ENCODE measurements around the gene ECM1. TPM values are rescaled to one million over a fixed set of nuclear protein-coding genes. Genes with fewer than 3 reads are reported as not detected.

ECM1 gene
- total RNA-seq, 1 experiment from 2014 or later = 1.7 TPM

- peaks cover 17% of the 10 kb centered on the region for H3K4me1 Mint-ChIP-seq (ENCODE audit: insufficient read depth, unreplicated experiment)
- peaks cover 39% of the 10 kb centered on the region for H3K36me3 Mint-ChIP-seq (ENCODE audit: insufficient read depth, unreplicated experiment)
- TF ChIP-seq, protein P1, sequence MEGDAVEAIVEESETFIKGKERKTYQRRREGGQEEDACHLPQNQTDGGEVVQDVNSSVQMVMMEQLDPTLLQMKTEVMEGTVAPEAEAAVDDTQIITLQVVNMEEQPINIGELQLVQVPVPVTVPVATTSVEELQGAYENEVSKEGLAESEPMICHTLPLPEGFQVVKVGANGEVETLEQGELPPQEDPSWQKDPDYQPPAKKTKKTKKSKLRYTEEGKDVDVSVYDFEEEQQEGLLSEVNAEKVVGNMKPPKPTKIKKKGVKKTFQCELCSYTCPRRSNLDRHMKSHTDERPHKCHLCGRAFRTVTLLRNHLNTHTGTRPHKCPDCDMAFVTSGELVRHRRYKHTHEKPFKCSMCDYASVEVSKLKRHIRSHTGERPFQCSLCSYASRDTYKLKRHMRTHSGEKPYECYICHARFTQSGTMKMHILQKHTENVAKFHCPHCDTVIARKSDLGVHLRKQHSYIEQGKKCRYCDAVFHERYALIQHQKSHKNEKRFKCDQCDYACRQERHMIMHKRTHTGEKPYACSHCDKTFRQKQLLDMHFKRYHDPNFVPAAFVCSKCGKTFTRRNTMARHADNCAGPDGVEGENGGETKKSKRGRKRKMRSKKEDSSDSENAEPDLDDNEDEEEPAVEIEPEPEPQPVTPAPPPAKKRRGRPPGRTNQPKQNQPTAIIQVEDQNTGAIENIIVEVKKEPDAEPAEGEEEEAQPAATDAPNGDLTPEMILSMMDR (IDR thresholded peaks at IDR 0.05; ENCODE audit: unreplicated experiment) = no peak
- no TSS peak for BruUV-seq (replicated peaks)
- no peak for DNase-seq (ENCODE audit: unreplicated experiment)
- no peak overlapping the region for H3K27ac Mint-ChIP-seq (ENCODE audit: low read depth, unreplicated experiment)
- H3K4me3 Mint-ChIP-seq (ENCODE audit: unreplicated experiment) = no peak overlapping the region
- CTCF ChIA-PET = interaction anchor here (0.7 to 1.9 kb wide), 3 partner anchors 25 to 51 kb away, joined by 3 to 13 read pairs (median 4); partner anchors contain the start of gene ADAMTSL4
- no peaks in the 10 kb centered on the region for H3K9me3 Mint-ChIP-seq (ENCODE audit: unreplicated experiment)
- POLR2A ChIA-PET = interaction anchor here (0.5 kb wide), 1 partner anchor 13 kb away, joined by 3 read pairs; no protein-coding TSS in a partner anchor
- intact Hi-C loops (cut with micrococcal nuclease) = no loop called here
- H3K27me3 Mint-ChIP-seq (ENCODE audit: insufficient read depth, unreplicated experiment) = no peaks in the 10 kb centered on the region
Measured at GRCh38 chr1:150508982-150509381, 1.1 kb downstream of the ECM1 start.

- peaks cover 17% of the 10 kb centered on the region for H3K4me1 Mint-ChIP-seq (ENCODE audit: insufficient read depth, unreplicated experiment)
- H3K27me3 Mint-ChIP-seq (ENCODE audit: insufficient read depth, unreplicated experiment) = no peaks in the 10 kb centered on the region
- ChIA-PET POLR2A (interaction anchor here (1.9 kb wide), 1 partner anchor 25 kb away, joined by 6 read pairs; the partner anchor contains the start of gene TARS2), CTCF (interaction anchor here (0.6 to 6.3 kb wide), 5 partner anchors 10 to 438 kb away, joined by 3 to 44 read pairs (median 3); no protein-coding TSS in a partner anchor)
- H3K4me3 Mint-ChIP-seq (ENCODE audit: unreplicated experiment) = no peak overlapping the region
- DNase-seq (ENCODE audit: unreplicated experiment) = no peak
- TF ChIP-seq, protein P1 (IDR thresholded peaks at IDR 0.05; ENCODE audit: unreplicated experiment) = no peak
- no peaks in the 10 kb centered on the region for H3K9me3 Mint-ChIP-seq (ENCODE audit: unreplicated experiment)
- intact Hi-C loops (cut with micrococcal nuclease) = no loop called here
- no peak overlapping the region for H3K27ac Mint-ChIP-seq (ENCODE audit: low read depth, unreplicated experiment)
- BruUV-seq (replicated peaks) = no TSS peak
- peaks cover 15% of the 10 kb centered on the region for H3K36me3 Mint-ChIP-seq (ENCODE audit: insufficient read depth, unreplicated experiment)
Measured at GRCh38 chr1:150511551-150511950, 3.6 kb downstream of the ECM1 start.

GRCh38 chr1:150511985-150512660, 4.2 kb downstream of the ECM1 start:
- Mint-ChIP-seq H3K4me1 (ENCODE audit: insufficient read depth, unreplicated experiment) (peaks cover 17% of the 10 kb centered on the region), H3K27me3 (ENCODE audit: insufficient read depth, unreplicated experiment) (no peaks in the 10 kb centered on the region), H3K4me3 (ENCODE audit: unreplicated experiment) (no peak overlapping the region), H3K27ac (ENCODE audit: low read depth, unreplicated experiment) (no peak overlapping the region), H3K36me3 (ENCODE audit: insufficient read depth, unreplicated experiment) (peaks cover 10% of the 10 kb centered on the region), H3K9me3 (ENCODE audit: unreplicated experiment) (no peaks in the 10 kb centered on the region)
- TF ChIP-seq, protein P1 (IDR thresholded peaks at IDR 0.05; ENCODE audit: unreplicated experiment) = no peak
- POLR2A ChIA-PET = interaction anchor here (1.9 to 4.9 kb wide), 2 partner anchors 25 to 26 kb away, joined by 6 to 32 read pairs; partner anchors contain the start of gene TARS2
- CTCF ChIA-PET = interaction anchor here (0.6 to 6.3 kb wide), 6 partner anchors 11 to 439 kb away, joined by 3 to 44 read pairs (median 4); no protein-coding TSS in a partner anchor
- no TSS peak for BruUV-seq (replicated peaks)
- intact Hi-C loops (cut with micrococcal nuclease) = no loop called here
- no peak for DNase-seq (ENCODE audit: unreplicated experiment)

DNA sequence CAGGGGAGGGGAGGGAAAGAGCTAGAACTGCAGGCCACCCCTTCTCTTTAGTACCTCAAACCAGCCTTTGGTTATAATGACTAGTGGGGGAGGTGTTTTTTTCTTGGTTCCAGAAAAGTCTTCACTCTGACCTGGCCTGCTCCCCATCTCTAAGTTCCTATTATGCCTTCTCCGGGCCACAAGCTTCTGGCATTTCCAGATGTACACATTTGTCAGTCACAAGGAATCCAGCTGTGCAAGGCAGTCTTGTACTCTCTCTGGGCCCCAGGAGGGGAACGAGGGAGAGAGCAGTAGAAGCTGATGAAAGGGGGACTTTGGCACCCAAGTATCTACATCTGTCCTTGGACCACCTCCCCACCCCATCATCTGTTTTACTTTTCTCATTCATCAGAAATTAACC, 4.9 kb downstream of the ECM1 start:
- no TSS peak for BruUV-seq (replicated peaks)
- intact Hi-C loops (cut with micrococcal nuclease) = no loop called here
- peaks cover 13% of the 10 kb centered on the region for H3K4me1 Mint-ChIP-seq (ENCODE audit: insufficient read depth, unreplicated experiment)
- TF ChIP-seq, protein P1 (IDR thresholded peaks at IDR 0.05; ENCODE audit: unreplicated experiment) = no peak
- H3K4me3 Mint-ChIP-seq (ENCODE audit: unreplicated experiment) = no peak overlapping the region
- POLR2A ChIA-PET = interaction anchor here (4.9 kb wide), 1 partner anchor 27 kb away, joined by 32 read pairs; the partner anchor contains the start of gene TARS2
- no peak for DNase-seq (ENCODE audit: unreplicated experiment)
- H3K27ac Mint-ChIP-seq (ENCODE audit: low read depth, unreplicated experiment) = no peak overlapping the region
- peaks cover 6% of the 10 kb centered on the region for H3K36me3 Mint-ChIP-seq (ENCODE audit: insufficient read depth, unreplicated experiment)
- no peaks in the 10 kb centered on the region for H3K9me3 Mint-ChIP-seq (ENCODE audit: unreplicated experiment)
- CTCF ChIA-PET = interaction anchor here (0.6 to 6.3 kb wide), 3 partner anchors 20 to 48 kb away, joined by 3 to 44 read pairs (median 5); no protein-coding TSS in a partner anchor
- no peaks in the 10 kb centered on the region for H3K27me3 Mint-ChIP-seq (ENCODE audit: insufficient read depth, unreplicated experiment)

All from MCF 10A (cell line).